NCI-H1436 (cell line): Measurements from ENCODE around the gene ATP13A4.
A peak's percentile ranks its signal among the peaks of the same experiment; 100 is the strongest.

Experiments
- DNase-seq: peaks from one replicate; lab custom pipeline; 2025; lab: John Stamatoyannopoulos, UW

ATP13A4 gene, protein sequence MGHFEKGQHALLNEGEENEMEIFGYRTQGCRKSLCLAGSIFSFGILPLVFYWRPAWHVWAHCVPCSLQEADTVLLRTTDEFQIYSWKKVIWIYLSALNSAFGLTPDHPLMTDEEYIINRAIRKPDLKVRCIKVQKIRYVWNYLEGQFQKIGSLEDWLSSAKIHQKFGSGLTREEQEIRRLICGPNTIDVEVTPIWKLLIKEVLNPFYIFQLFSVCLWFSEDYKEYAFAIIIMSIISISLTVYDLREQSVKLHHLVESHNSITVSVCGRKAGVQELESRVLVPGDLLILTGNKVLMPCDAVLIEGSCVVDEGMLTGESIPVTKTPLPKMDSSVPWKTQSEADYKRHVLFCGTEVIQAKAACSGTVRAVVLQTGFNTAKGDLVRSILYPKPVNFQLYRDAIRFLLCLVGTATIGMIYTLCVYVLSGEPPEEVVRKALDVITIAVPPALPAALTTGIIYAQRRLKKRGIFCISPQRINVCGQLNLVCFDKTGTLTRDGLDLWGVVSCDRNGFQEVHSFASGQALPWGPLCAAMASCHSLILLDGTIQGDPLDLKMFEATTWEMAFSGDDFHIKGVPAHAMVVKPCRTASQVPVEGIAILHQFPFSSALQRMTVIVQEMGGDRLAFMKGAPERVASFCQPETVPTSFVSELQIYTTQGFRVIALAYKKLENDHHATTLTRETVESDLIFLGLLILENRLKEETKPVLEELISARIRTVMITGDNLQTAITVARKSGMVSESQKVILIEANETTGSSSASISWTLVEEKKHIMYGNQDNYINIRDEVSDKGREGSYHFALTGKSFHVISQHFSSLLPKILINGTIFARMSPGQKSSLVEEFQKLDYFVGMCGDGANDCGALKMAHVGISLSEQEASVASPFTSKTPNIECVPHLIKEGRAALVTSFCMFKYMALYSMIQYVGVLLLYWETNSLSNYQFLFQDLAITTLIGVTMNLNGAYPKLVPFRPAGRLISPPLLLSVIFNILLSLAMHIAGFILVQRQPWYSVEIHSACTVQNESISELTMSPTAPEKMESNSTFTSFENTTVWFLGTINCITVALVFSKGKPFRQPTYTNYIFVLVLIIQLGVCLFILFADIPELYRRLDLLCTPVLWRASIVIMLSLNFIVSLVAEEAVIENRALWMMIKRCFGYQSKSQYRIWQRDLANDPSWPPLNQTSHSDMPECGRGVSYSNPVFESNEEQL

DNA sequence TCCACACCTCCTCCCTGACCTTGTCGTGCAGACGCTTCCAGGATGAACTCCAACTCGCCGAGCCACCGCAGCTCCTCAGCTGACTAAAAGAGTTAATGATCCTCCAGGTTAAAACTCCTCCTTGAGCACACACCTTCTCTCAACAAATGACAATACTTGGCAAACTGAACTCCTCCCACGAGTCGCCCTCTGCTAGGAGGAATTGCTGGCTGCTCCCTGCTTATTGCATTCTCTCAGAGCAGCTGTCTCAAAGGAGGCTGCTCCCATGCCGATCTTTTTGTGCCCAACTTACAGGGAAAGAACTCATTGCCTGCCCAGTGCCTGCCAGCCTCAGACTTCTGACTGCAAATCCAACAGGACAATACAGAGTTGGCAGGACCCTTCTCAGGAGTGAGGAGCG lies at the start of gene ATP13A4:
Gene ATP13A4, minus strand, starts transcription at position 85 of the 400 bp plus-strand sequence. CDS start 96 bp downstream, outside the sequence.
- no peak for DNase-seq

- DNase-seq: no peak
Observed at GRCh38 chr3:193599393-193599792, 44.7 kb upstream of the ATP13A4 start.

DNA sequence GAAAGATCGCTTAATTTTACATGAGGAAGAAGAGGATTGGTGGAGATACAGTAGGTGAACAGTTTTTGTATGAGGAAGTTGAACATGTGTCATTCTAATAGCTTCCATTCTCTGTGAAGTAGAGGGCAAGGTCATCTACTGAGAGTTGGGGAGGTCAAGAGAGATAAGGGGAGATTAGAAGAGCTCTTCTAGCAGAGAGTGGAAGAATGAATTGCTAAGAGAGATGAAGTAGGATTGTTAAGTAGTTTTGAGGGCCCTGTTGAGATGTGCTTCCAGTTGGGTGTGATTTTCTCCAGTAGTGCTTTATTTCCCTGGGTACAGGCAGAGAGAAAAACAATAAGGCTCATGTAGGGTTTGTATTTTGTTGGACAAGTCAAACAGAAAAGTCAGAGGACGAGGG lies 43.5 kb upstream of the ATP13A4 start:
- no peak for DNase-seq

GRCh38 chr3:193595939-193596487 lies 41.3 kb upstream of the ATP13A4 start:
- DNase-seq: no peak

- DNase-seq: no peak
Observed at GRCh38 chr3:193594946-193595689, 40.4 kb upstream of the ATP13A4 start.

GRCh38 chr3:193593668-193594030 lies 39.0 kb upstream of the ATP13A4 start:
- DNase-seq: peak; percentile 6

GRCh38 chr3:193592841-193593667 lies 38.4 kb upstream of the ATP13A4 start, which contains the start of gene OPA1:
Gene OPA1, plus strand, starts transcription at chr3:193593208. Its CDS starts 170 bp downstream, at chr3:193593378.
- peak; percentile 100 for DNase-seq

DNA sequence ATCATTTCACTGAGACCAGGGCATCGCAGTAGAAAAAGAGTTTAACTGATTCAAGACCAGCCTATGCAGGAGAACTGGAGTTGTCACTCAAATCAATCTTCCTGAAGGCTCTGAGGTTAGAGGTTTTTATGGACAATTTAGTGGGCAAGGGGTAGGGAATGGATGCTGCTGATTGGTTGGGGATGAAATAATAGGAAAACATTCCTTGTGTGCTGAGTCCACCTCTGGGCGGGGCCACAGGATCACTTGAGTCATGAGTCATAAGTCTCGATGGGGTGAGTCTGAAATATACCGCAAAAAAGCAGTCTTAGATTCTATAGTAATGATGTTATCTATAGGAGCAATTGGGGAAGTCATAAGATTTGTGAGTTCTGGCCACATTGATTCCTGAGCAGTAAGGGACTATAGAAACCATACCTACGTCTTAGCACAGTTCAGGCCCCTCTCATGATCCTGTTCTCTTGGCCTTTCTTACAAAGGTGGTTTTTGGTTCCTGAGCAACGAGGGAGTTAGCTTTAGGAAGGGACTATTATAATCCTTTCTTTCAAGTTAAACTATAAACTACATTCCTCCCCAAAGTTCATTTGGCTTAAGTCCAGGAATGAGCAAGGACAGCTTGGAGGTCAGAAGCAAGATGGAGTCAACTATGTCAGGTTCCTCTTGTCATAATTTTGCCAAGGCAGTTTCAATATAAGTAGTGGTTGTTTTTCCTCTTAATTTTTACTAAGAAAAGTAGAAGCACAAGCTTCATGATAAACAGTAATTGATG lies 35.6 kb upstream of the ATP13A4 start:
- no peak for DNase-seq

GRCh38 chr3:193589616-193590015 lies 34.9 kb upstream of the ATP13A4 start:
- DNase-seq: no peak

GRCh38 chr3:193589129-193589528 lies 34.4 kb upstream of the ATP13A4 start:
- no peak for DNase-seq

DNA sequence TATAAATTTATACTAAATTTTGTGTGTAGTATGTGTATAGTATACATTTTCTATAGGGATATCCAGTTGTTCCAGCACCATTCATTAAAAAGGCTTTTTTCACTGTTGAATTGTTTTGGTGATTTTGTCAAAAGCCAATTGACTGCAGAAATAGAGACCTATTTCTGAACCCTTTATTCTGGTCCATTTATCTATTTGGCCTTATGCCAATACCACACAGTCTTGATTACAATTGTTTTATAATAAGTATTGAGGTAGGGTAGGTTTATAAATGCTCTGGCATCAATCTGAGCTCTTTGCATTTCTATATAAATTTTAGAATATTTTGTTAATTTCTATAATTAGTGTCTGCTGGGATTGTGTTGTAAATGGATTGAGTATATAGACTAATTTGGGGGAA lies 31.8 kb upstream of the ATP13A4 start:
- DNase-seq: no peak

- DNase-seq: no peak
Observed at GRCh38 chr3:193585530-193585929, 30.8 kb upstream of the ATP13A4 start.

DNA sequence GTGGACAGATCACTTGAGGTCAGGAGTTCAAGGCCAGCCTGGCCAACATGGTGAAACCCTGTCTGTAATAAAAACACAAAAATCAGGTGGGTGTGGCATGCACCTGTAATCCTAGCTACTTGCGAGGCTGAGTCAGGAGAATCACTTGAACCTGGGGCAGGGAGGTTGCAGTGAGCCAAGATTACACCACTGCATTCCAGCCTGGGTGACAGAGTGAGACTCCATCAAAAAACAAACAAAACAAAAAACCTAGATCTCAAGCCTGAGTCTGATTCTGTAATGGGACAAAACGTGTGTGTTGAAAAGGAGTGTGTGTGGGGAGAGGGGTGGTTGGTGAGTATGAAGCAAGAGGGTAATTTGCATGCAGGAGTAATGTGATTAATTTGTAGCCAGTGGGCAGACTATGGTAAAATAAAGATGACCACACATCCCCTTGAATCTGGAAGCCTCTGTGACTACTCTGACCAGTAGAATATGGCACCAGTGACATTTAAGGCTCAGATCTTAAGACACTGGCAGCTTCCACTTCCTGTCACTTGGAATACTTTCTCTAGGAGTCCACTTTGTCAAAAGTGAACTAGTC lies 19.9 kb upstream of the ATP13A4 start:
- no peak for DNase-seq

DNA sequence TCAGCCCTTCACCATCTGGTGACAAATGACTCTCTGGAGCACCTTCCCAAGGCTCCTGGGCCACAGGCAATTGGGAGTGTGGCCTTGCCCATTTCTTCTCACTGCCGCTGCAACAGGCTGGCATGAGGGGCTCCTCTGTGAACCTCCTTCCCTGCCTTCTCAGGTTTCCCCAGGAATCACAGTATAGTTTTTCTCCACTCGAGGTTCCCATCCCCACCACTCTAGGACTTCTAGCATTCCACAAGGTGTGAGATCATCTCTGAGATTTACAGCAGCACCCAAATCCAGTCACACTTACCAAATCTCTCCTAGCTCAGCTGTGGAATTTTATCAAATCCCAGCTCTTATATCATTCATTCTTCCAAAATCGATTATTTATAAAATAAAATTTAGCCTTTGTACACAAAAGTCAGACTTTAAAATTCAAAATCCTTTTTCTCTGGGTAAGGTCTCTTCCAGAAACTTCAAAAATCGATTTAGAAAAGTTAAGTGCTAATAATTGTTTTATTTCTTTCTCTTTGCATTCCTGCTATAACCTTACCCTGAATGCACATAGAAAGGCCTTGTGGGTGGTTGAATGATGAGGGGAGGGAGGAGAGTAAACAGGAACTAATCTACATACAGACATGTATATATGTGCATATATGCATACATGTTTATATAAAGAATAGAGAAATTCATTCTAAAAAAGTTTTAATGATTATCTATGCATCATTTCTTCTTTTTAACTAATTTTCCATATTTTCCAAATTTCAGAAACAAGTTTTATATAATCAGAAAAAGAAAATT lies 18.9 kb upstream of the ATP13A4 start:
- no peak for DNase-seq

DNA sequence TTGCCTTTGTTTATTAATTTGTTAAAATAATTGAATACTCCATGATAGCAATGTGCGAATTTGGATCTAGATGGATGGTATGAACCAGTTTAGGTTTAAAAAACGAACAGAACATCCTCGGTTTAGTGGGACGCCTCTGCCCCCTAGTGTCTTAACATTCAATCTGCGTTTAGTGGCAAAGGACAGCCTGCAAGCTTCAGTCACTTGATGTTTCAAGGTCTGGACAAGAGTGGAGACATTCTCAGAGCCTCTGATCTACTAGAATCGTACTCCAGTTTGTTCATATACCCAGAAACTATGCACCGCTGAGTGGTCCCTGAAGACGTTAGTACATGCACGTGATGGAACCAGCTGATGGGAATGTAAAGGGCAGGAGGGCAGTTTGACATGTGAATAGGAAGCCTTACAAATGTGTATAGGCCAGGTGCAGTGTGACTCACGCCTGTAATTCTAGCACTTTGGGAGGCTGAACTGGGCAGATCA lies 17.8 kb upstream of the ATP13A4 start:
- DNase-seq: peak; percentile 76

DNA sequence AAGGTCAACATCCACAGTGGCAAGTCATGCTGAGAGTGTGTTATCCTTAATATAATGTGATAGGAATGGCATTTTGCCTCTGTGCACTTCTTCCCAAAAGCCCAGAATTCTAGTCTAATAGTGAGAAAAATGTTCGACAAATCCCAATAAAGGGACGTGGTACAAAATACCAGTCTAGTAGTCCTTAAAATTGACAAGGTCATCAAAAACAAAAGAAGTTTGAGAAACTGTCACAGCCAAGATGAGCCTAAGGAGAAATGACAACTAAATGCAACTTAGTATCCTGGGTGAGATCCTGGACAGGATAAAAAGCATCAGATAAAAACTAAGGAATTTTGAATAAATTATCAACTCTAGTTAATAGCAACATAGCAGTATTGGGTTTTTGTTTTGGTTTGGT lies 14.4 kb upstream of the ATP13A4 start:
- DNase-seq: no peak

DNA sequence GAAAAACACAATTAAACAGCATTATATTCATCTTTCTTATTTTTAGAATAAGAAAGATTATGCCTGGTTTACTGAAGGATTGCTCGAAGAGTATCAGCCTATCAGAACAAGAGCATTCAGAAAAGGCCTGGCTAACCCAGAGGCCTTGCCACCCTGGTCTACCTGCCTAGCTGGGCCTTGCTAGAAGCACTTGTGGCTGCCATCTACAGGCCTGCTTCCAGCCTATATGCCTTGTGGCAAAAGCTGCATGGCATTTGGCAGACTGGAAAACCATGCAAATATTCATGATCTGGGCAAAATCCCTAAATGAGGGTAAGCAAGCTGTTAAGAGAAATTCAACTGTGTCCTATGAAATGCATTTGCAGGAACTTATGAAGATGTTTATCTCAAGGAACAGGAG lies 9.3 kb upstream of the ATP13A4 start:
- DNase-seq: no peak

- no peak for DNase-seq
Observed at GRCh38 chr3:193563426-193563825, 8.7 kb upstream of the ATP13A4 start.
